COLO668 (cell line): ENCODE measurements around the gene SLC5A8.
"Not testable (repeated sequence)": the region's sequence is repeated elsewhere in the genome, so short reads cannot be mapped to it uniquely, and the experiment has no call there.

Experiments used
- DNase-seq: peaks from one replicate; lab custom pipeline; 2025; ENCODE audit not compliant: unreplicated experiment; lab: John Stamatoyannopoulos, UW

SLC5A8 gene

DNA sequence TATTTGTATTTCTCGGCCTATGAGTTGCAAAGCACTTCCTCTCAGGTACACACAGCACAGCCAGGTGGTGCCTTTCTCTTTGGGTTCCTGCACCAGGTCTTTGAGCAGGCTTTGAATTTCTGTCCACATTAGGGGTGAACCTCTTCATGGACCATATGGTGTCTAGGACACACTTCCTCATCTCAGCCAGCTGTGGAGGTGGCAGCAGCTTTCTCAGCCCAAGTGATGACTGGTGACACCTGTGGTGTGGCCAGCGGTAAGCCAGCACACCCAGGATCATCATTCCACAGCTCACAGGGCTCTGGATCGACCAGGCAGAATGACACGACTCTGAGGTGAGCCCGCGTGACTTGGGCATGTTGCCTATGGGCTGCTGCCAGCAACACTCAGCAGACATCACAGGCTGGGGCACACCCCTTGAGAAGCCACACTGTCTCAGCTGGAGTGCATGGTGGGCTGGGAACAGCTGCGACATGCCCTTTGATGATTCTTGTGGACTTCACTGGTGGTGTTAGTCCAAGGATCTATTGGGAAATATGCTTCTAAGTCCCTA lies 36.8 kb downstream of the SLC5A8 start:
- DNase-seq = no peak

DNA sequence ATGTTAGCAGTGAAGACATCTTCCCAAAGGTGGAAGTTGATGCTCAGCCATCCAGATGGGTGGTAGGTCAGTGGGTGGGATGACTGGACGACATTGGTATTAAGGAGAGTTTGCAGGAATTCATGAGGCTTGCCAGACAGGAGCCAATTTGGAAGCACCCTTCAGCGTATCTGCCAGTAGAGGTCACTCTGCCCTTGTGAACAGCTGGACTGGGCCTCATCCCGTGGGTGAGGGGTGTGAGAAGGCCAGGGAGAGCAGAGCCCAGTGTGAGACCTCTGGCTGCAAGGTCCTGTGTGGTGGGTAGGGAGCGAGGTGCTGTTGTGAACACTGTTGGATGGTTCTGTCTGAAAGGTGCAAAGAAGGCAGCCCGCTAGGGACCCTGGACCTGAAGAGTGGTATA lies 37.7 kb downstream of the SLC5A8 start:
- DNase-seq = peak; percentile 9

DNA sequence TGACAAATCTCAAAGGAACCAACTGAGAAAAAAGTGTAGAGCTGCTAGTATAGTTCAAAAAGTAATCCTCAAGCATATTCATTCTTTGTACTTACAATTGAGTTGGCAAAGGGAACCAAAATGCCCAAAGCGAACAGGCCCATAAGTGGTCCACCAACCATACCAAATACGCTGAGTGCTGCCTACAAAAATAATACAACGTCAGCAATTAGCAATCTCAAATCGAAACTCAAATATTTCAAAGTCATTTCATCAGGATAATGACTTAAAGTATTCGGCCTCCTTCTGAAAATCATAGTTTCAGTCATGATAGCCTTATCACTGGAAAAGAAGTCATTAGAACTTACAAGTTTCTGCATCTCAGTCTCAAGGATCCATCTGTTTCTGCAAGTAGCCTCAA lies 42.0 kb downstream of the SLC5A8 start:
- DNase-seq = no peak

DNA sequence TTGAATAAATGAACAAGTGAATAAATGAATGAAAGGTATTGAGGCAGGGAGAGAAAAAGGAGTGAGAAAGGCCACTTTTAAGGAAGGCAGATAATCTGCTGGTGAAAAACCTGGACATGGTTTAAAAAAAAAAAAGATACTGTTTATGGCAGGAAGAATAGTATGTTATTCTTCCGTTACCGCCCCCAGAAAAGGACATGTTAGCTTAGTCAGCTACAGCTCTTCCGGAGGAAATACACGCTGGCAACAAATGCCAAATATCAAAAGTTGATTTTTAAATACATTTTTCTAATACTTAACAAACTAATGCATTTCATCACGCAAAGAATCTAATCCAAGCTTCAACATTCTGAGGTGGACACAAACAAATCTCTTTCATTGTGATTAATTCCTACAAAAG lies 43.2 kb downstream of the SLC5A8 start:
- no peak for DNase-seq

DNA sequence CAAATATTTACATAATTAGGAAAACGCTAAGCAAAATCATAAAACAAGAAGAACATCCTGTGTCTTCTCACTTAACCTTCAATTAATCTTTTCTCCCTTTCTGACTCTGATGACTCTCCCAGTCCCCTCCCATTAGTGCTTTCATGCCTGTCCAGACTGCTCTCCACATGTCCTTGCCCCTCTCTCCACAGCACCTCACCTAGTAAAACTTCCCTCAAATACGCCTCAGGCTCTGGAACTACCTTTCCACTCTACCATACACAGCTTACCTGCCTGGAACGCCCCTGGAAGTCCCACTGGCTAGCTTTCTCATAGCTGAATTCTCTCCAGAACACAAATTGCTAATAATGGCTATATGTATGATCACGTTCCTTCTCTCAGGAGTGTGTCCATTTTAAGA lies 44.7 kb downstream of the SLC5A8 start:
- no peak for DNase-seq

DNA sequence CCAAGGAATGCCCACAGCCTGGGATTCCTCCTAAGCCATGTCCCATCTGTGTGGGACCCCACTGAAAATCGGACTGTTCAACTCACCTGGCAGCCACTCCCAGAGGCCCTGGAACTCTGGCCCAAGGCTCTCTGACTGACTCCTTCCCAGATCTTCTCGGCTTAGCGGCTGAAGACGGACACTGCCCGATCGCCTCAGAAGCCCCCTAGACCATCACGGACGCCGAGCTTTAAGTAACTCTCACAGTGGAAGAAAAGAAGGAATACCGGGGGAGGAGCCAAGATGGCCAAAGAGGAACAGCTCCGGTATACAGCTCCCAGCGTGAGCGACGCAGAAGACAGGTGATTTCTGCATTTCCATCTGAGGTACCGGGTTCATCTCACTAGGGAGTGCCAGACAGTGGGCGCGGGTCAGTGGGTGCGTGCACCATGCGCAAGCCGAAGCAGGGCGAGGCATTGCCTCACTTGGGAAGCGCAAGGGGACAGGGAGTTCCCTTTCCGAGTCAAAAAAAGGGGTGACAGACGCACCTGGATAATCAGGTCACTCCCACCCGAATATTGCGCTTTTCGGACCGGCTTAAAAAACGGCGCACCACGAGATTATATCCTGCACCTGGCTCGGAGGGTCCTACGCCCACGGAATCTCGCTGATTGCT lies 64.1 kb downstream of the SLC5A8 start:
- not testable (repeated sequence) for DNase-seq

DNA sequence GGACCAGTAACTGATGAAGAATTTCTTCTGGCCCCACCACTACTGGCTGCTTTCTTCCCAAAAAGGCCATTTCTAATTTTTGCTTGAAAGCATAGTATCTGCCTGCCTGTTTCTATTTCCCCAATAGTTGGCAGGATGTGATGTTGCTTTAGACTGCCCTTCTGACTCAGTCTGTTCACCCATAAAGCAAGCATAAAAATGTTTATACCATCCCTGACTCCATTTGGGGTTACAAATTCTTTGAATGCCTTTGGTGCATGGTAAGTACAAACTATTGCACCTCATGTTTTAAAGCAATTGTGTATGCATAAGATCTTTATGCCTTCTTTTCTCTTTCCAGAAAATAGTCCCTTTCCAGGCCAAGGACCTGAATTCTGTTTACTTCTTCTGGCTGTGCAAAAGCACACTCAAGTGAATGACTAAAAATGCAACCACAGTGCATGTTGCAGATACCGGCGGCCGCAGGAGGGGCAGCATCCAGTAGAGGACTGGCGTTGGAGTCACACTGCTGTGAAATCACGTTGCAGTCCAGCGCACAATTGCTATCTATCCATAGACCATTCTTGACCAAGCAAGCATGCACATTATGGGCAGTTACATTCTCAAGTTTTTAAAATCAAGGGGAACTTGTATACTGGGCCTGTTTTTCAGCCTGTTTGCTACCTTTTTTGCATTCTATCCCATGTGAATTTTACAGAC lies 82.4 kb downstream of the SLC5A8 start:
- no peak for DNase-seq

DNA sequence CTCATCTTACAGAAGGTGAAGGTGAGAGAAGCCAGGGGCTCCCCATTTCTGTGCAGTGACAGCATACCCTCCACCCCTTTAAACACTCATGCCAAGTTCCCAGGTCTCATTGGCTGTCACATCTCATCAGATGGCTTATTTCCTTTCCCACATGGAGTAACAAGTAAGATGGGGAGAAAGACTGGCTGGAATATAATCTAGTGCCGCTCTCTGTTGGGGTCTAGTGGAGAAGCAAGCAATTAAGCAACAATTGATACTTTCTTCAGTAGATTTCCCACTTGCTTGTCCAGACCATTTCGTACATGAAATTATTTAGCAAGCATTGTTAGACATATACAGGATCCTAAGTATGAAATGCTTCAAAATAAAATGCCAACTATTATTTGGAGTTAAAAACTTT lies 92.2 kb downstream of the SLC5A8 start:
- DNase-seq = no peak

DNA sequence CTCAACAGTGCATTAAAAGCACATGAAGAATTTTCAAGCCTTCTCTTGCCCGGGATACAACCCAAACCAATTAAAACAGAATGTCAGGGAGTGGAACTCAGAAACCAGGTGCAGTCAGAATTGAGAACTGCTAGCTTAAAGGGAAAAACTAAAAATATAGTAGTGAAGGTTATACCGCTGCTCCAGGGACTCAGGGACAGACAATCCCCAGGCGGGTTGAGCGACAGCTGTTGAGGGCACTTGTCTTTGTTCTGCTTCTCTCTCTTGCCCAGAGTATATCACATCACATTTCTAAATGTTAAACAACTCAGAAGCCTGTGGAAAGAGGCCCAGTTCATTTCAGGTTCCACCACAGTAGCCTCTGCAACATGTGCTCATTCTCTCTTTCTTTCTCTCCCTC lies 93.1 kb downstream of the SLC5A8 start:
- no peak for DNase-seq

DNA sequence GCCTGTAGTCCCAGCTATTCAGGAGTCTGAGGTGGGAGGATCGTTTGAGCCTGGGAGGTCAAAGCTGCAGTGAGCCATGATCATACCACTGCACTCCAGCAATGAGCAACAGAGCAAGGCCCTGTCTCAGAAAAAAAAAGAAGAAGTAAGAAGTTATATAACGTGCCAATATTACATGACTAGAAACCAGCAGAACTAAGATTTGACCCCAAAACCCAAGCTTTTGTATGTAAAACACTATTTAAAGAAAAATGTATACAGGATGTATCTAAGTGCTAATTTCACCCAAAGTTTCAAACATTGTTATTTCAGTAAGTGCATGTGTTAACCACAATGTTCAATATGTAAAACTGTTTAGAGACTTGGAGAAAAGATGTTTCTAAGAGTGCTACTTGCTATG lies 94.7 kb downstream of the SLC5A8 start:
- no peak for DNase-seq

DNA sequence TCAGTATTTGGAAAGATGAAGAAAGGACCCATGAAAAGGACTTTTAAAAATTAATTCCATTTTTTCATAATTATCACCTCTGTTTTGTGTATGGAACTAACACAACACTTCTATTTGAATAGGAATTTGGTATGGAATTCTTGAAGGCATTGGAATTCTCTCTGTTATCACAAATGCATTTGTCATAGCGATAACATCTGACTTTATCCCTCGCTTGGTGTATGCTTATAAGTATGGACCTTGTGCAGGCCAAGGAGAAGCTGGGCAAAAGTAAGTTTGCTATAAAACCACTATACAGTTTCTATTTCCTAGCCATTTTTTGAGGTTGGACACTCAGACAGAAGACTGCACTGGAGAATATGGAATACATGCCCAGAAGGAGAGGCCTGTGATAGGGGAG lies 98.6 kb downstream of the SLC5A8 start:
- no peak for DNase-seq

DNA sequence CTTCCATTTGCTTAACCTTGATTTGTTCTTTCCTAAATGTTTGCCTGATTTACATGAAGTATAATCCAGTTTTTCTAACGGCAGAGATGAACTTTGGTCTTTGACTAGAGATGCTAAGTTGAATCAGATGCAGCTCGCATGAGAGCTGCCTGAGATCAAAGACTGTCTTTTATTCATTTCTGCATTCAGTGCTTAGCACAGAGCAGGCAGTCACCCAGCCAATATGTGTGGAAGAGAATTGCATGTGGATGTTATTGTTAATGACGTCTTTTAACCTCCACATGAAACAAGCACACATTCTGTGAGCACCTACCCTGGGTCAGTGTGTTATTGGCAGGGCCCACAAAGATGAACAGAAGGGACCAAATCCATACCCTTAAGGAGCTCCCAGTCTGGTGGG lies 99.2 kb downstream of the SLC5A8 start:
- DNase-seq = no peak

DNA sequence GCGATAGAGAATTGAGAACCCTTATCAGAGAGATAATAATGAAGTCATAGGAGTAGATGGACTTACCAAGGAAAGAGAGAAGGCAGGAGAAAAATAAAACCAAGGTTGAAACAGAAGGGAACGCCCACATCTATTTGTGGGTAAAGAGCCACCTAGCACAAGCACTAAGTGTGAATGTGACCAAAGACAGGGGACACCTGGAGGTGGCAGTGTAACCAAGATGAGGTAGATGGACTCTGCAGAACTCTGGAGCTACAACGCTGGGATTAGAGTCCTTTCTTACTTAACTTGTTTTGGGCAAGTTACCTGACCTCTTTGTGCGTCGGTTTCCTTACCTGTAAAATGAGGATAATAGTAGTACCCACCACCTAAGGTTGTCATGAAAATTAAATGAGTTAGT lies 101.9 kb downstream of the SLC5A8 start:
- DNase-seq = no peak

DNA sequence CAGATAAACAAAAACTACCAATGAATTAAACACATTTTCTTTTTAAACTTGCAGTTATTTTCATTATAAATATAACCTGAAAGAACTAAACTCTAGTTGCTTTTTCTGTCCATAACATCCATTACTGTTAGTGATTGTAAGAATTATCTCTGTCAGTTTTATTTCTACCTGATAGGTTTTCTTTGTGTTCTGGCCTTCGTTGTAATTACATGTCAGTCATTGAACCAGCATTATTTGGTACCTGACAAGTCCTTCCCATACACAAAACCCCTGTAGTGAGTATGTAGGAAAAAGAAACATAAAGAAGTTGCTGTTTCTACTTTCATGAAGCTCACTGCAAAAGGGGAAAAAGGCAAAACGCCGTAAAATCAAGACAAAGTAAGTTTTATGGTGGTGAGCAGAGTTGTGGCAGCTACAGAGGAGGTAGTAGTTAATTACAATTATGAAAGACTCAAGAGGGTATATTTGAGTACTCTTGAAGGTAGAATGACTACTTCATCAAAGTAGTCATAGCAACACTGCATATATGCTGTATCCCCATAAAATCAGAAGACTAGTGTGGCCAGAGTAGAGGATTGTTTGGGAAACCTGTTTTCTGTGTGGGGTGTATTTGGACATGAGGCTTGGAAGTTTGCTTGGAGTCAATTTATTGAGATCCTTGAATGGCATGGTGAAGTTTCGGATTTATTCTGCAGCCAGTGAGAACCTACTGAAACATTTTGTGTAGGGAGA lies 102.8 kb downstream of the SLC5A8 start:
- no peak for DNase-seq
